GM19463 (cell line): ENCODE measurements around the gene KIAA0825.

Experiments used
- ATAC-seq: cut with Tn5 transposase; IDR thresholded peaks from one replicate; pipeline ENCODE4 v1.9.1; 2021; ENCODE audit warnings: mild to moderate bottlenecking, moderate library complexity; ENCODE audit not compliant: unreplicated experiment

Gene KIAA0825

DNA sequence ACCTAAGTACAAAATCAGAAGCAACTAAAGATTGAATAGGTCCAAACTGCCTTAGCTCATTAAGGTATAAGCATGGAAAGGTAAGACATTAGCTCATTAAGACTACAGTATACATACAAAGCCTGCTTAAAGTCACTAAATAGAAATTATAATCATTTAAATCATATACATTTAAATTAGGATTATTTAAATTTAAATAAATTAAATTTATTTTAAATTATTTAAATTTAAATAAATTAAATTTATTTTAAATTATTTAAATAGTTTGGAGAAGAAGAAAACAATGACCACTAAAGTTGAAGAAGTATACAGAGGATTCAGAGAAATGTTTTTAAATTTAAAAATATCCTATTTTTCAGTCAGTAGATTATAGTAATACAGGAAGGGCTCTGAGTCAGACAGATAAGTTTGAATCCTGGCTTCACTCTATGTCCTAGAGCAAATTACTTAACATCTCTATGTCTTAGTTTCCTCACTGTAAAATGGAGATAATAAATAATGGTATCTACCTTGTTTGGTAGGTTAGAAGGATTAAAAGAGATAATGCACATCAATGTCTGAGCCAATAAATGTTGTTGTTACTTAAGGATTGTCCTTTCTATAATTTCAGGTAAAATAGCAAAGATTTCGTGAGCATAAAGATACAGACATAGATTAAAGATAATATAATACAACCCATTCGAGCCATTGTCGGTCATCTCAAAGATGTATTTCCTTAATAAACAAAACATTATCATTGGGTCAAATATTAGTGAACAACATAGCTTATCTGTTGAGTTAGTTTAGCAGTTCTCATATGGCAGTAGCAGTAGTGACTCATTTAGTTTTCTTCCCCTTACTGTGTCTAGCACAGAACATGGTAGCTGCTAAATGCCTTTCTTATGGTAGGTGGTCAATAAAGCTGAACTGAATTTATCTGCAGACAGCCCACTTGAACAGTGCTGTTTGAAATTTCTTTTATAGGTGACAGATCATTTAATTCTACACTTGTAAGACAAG lies 100.6 kb downstream of the KIAA0825 start:
- no peak for ATAC-seq

DNA sequence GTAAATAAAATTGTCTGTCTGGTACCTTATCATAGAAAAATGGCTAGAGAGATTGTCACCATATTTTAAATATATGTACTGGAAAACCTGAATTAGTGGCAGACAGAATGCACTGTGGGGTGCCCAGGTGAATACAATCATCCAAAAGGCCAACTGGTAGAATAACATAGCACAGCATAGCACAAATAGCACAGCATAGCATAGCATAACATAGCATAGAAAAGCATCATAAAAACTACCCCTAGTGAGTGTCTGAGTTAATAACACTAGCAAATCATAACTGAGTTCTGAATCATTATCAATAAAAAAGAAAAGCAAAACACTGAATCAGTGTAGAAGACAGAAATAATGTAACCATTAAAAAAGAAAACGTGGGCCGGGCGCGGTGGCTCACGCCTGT lies 102.3 kb downstream of the KIAA0825 start:
- ATAC-seq, result no peak

DNA sequence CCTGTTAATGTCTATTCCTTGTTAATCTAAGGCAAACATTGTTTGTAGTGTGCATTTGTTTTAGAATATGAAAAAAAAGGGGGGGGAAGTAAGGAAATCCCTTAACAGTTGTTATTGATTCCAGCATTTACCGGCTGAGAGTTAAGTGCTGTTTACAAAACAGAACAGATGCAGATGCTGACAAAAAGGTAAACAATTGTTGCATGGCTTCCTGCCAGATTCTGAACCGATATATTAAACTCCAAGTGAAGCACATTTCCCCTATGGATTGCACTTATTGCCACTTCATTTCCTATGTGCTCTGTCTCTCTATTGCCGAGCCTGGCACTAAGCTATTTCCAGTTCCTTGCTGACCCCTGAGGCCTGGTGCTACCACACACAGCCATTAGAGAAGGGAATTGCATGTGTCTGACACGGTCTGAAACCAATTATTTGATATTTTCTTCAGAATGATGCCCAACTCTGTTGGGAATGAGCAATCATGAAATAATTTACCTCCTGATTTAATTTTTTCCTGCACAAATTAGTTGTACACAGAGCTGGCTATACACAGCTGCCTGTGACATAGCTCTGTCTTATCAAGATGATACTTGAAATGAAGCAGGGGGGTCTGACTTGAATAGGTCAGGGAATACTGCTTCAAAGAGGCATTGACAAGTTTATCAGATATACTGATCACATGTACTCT lies 109.8 kb downstream of the KIAA0825 start:
- ATAC-seq, result no peak

DNA sequence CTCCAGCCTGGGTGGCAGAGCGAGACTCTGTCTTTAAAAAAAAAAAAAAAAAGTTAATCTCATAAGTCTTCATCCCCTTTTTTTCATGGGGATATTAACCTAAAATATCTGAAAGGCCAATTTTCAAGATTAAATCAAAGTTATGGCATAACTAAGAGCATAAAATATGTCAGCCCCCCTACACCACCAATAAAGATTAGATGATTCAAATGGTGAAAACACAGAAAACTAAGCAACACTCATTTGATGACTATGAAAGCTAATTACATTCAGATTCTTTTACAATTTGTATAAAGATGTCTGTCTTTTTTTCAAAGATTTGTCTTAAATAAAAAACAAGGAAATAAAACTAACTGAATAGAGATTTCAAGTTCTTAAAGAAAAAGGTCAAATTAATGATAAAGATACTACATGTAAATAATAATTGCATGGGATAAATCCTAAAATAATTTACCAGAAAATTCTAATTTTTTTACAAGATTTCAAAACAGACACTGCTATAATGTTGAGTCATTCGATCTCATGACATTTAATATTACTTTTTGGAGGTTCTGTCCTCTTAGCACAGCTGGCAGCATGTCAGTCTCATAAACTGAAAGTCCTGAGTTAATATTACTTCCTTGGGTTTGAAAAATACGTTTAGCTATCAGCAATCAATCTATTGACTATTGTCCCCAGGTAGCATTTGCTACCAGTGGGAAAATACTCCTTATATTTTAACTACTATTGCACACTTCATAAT lies 112.9 kb downstream of the KIAA0825 start:
- ATAC-seq, result no peak

GRCh38 chr5:94503677-94504076 lies 114.7 kb downstream of the KIAA0825 start:
- no peak for ATAC-seq

- ATAC-seq, result no peak
These were observed 117.0 kb downstream of the KIAA0825 start for GRCh38 chr5:94501365-94501764.

DNA sequence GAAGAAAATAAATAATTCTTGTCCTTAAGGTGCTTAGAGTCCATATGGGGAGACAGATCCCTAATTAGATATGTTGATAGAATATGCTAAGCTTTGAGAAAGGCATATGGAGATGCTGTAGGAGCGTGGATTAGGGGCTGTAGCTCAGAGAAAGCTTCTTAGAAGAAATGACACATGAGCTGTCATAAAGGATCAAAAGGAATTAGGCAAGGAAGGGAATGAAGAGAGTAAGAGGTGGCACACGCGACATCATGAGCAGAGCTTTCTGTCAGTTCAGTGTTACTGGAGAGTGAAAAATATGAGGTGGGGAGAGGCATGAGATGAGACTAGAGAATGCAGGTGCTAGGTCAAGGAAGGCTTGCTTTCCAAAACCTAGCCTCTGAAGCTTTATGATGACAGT lies 118.6 kb downstream of the KIAA0825 start:
- ATAC-seq, result no peak

DNA sequence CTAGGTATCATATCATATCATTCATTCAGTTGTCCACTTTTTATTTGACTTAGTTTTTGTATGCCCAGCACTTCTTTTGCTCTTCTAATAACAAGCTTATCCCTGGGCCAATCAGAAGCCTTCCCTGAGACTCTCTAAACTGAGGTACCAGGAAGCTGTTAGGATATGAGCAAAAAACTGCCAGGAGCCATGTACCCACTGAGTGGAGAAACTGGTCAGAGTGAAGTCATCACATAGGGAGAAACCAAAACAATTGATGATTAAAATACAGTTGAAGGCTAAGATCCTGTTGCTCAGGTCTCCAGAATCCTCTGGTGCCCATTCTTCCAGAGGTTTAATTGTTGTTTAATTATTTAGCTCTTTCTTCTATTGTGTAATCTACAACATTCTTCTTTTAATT lies 120.2 kb downstream of the KIAA0825 start:
- no peak for ATAC-seq

DNA sequence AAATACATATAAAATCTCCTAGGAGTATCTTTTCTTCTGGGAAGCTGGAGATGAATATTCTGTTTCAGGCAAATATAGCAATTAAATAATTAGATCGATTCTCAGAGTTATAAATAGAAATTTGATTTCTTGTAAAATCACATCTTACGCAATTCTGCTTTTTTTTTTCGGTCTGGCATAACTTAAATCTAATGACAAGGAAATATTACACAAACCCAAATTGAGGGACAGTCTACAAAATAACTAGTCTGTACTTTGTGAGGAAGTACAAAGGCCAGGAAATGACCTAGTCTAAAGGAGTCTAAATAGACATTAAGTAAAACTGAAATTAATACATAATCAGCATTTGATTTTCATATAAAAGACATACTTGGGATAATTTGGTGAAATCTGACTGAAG lies 133.3 kb downstream of the KIAA0825 start:
- no peak for ATAC-seq

GRCh38 chr5:94481059-94481458 lies 137.3 kb downstream of the KIAA0825 start:
- no peak for ATAC-seq

DNA sequence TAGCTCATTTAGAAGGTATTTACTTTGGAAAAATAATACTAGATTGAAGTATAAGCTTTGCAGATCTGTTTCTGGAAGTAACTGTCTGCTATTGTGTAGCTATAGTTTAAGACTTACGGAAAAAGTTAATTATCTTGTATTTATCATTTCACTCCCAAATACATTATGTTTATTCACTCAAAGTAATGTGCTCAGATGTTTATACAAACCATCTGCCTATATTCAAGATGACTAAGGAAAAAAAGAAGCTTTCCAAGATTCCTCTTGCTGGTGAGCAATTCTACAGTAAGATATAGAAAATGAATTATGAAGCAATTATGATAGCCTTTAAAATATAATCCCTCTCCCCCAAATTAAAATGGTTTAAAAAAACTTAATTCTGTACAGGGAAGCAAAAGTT lies 137.9 kb downstream of the KIAA0825 start:
- no peak for ATAC-seq

DNA sequence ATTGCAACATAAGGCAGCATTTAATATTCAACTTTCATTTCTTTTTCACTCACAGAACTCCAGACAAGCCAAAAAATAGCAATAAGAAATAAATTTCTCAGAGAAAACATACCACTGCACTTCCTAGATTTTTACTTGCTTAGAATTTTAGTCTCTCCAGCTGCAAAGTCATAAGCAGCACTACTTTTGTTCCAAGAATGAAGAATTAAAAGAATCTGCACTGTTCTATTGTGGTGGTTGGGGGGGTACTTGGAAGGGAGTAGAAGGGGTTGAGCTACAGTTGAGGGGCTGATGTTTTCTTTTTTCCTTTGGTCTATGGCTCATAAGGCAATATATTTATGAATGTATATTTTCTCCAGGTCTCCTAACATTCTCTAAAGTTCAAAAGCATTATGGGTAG lies 144.5 kb downstream of the KIAA0825 start:
- no peak for ATAC-seq

GRCh38 chr5:94471521-94471920 lies 146.9 kb downstream of the KIAA0825 start:
- ATAC-seq, result no peak

DNA sequence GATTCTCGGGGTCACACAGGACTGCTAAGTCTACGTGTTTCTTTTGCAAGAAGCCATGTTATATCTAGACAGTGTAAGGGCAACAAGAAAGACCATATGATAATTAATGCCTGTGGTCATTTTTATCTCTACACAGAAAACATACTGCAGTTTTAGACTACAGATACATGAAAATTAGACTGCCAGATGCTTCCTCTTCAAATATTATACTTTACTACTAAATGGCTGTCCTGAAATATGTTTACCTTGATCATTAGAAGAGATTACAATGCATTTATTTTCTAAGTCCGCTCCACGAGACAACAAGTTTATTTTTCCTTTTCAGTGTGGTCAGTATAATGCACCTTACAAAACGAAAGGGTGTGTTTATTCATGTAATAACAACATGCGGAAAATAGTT lies 147.6 kb downstream of the KIAA0825 start:
- no peak for ATAC-seq

GRCh38 chr5:94469894-94470329 lies 148.5 kb downstream of the KIAA0825 start:
- ATAC-seq, result no peak

DNA sequence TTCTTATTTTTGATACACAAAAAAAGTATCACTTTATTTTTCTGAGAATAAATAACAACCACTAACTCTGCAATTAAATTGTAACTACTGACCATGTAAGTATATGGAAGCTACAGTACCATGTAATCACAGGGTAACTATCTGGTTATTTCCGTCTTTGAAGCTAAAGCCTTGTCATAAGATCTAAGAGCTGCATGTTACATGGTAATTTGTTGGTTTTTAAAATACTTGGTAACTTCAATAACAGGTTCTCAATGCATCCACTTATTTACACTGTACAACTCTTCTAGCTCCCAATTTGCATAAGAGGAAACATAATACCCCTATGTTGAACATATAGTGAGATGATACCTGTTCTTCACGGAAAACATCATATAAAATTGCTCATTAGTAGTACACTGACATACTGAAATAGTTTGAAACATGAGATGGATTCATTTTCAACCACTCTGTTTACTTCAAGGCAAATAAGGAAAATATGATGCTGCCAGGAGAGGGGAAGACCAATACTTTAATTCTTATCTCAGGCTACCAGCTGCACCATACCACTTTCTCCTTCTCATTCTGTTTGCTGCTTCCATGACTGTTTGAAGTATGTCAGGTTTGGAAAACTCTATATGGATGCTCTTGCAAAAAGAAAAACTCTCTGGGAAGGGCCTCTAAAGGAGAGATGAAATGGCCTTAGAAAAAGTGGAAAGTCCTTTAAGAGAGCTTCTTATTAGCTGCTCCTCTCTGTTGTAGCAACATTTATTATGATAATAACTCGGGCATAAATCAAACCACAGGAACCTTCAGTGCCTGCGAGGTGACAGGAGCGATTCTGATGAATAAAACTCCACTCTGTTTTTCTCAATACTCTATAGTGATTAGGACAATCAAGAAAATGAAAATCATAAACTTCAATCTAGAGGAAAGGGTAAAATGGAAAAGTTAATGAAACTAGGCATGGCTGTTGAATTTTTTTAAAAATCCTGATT lies 150.2 kb downstream of the KIAA0825 start:
- no peak for ATAC-seq

DNA sequence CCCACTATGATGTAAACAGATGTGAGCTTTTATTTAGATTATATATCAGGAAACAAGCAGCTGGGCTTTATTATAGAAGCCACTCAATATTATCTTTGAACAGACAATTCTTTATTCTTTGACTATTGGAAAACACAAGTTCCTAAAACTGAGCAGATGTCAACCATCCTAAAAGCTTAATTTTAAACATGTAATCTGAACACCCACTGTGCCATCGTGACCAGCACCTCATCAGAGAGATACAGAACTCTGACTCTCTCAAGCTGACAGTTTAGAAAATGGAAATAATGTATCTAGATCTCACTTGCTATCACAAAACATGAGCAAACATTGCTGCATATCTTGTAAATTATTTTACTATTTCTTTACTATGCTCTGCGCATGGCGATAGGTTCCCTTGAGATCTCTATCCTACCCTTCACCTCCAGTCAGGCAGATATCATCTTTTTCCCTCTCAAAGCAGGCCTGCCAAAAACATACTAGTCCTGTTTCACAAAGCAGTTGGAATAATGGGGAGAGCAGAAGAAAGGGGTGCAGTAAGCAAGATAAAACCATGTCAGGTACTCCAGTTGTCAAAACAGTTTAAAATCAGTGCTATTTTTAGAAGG lies 151.0 kb downstream of the KIAA0825 start:
- no peak for ATAC-seq

DNA sequence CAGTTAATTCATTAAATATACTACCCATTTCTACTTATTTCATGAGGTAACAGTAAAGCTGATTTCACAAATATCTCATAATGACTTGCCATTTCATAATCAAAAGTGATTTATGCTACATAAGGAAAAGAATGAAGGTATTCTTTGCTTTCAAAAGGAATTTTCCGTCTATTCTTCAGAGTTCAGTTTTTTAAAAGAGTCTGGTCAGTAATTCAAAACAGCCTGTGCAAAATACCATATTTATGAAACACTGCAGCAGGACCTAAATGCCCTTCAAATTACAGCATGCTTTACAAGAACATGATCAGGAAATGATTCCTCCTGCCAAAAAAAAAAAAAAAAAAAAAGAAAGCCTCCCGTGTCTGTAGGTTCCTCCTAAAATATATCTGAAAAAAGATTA lies 154.7 kb downstream of the KIAA0825 start:
- no peak for ATAC-seq

DNA sequence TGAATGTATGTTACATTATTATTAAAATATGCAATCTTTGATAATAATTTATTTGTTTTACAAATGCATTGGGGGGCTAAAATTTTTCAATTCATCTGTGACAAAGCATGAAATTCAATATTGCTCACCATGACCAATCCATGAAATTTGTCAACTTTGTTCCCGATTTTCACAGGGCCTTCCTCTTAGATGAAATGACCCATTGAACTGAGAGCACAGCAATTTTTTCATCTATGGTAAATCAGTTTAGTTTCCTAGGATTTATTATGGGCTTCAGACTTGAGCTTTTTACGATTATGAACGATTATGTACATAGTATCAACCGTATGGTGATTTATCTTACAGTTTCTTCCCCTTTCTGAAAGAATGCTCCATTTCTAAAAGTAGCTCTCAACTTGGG lies 157.3 kb downstream of the KIAA0825 start:
- no peak for ATAC-seq

DNA sequence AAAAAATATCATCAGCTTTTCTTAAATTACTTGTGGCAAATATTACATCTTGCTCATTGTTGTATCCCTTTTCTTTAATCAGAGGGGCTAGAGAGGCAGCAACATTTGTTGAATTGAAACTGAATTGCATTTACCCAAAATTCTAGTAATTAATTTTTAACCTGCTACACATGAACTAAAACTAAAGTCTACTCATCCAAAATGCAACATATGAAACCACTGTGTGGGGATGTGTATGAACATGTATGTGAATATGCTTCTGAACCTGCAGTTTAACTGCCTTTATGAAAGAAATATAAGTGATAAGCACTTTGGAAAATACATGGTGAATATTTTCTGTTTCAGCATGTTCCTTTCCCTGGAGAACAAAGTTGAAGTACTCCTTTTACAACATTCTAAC lies 158.5 kb downstream of the KIAA0825 start:
- no peak for ATAC-seq
